ENCODE data around the gene PRSS27. TPM values are rescaled to one million over a fixed set of nuclear protein-coding genes. Genes with fewer than 3 reads are reported as not detected.
"Not testable (repeated sequence)": the region's sequence is repeated elsewhere in the genome, so short reads cannot be mapped to it uniquely, and the experiment has no call there.

The PRSS27 gene
- total and polyA plus RNA-seq, 2 donors (not counting 3 experiments of a cell fraction or from before 2014, with no cell fraction given), result 0.33 to 0.53 TPM

- BruUV-seq (replicated peaks); H3K9me1 ChIP-seq (replicated peaks; ENCODE audit: control insufficient read depth, extremely low read depth, insufficient read depth, low read length); FAIRE-seq; H3K27me3 ChIP-seq (ENCODE audit: control insufficient read depth in 2 of 2, insufficient read depth in 2 of 2, low read length in 2 of 2); H2AFZ ChIP-seq (ENCODE audit: low read depth, low read length); DNase-seq (ENCODE audit: low read depth, low spot score); H3K27ac ChIP-seq (ENCODE audit: insufficient read depth, low read depth, low read length); intact Hi-C loops (cut with micrococcal nuclease); H3K9ac ChIP-seq (replicated peaks; ENCODE audit: extremely low read depth, insufficient read depth, low read length); CTCF ChIA-PET; dilution Hi-C loops (cut with MboI; ENCODE audit: extremely low pct_ligation_motif_present, low sequenced_read_pairs); H3K4me3 ChIP-seq (replicated peaks in 1 of 3; ENCODE audit: insufficient read depth in 1 of 3, low read depth in 1 of 3, low read length in 3 of 3); H3K36me3 ChIP-seq (ENCODE audit: control insufficient read depth in 2 of 2, extremely low read depth in 1 of 2, insufficient read depth in 2 of 2, low read length in 2 of 2); H3K4me1 ChIP-seq (ENCODE audit: control insufficient read depth, extremely low read depth, insufficient read depth, low read length); POLR2A ChIA-PET; H3K4me2 ChIP-seq (ENCODE audit: insufficient read depth, low read length); H3K79me2 ChIP-seq (ENCODE audit: control insufficient read depth, insufficient read depth, low read length); H3K9me3 ChIP-seq (replicated peaks; ENCODE audit: control insufficient read depth, insufficient read depth, low read length); H4K20me1 ChIP-seq (replicated peaks; ENCODE audit: control insufficient read depth, extremely low read depth, insufficient read depth, low read length): not testable (repeated sequence)
Measured at GRCh38 chr16:2666671-2667070, 53.4 kb downstream of the PRSS27 start.

DNA sequence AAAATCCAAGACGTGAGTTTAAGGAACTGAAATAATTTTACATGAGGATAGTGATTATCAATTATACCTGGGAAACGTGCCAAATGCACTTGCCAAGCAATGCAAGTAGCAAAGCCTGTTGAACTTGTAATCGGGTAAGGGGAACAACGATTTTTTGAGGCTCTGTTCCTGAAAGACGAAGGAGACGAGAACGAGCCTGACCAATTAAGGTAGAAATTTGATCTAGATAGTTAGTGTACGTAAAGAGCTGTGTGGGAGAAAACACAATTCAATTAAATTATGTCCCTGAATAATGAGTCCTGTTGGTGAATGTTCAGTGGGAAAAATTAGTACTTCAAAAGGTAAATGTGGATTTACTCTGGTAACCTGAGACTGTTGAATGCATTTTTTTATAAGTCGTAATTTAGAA lies 55.4 kb downstream of the PRSS27 start:
- Histone ChIP-seq H3K4me1 (ENCODE audit: control insufficient read depth, extremely low read depth, insufficient read depth, low read length) (no peaks in the 10 kb centered on the region), H3K4me2 (ENCODE audit: insufficient read depth, low read length) (no peak overlapping the region), H3K9me1 (replicated peaks; ENCODE audit: control insufficient read depth, extremely low read depth, insufficient read depth, low read length) (no peaks in the 10 kb centered on the region), H3K9me3 (replicated peaks; ENCODE audit: control insufficient read depth, insufficient read depth, low read length) (no peaks in the 10 kb centered on the region), H4K20me1 (replicated peaks; ENCODE audit: control insufficient read depth, extremely low read depth, insufficient read depth, low read length) (no peaks in the 10 kb centered on the region), H3K36me3 (ENCODE audit: control insufficient read depth in 2 of 2, extremely low read depth in 1 of 2, insufficient read depth in 2 of 2, low read length in 2 of 2) (no peaks in the 10 kb centered on the region), H3K4me3 (replicated peaks in 1 of 3; ENCODE audit: insufficient read depth in 1 of 3, low read depth in 1 of 3, low read length in 3 of 3) (no peak overlapping the region), H3K79me2 (ENCODE audit: control insufficient read depth, insufficient read depth, low read length) (no peaks in the 10 kb centered on the region), H3K9ac (replicated peaks; ENCODE audit: extremely low read depth, insufficient read depth, low read length) (no peak overlapping the region), H3K27me3 (ENCODE audit: control insufficient read depth in 2 of 2, insufficient read depth in 2 of 2, low read length in 2 of 2) (no peaks in the 10 kb centered on the region), H2AFZ (ENCODE audit: low read depth, low read length) (no peak overlapping the region), H3K27ac (ENCODE audit: insufficient read depth, low read depth, low read length) (no peak overlapping the region)
- ChIA-PET POLR2A (no interaction called here), CTCF (no interaction called here)
- no peak for DNase-seq (ENCODE audit: low read depth, low spot score)
- TF ChIP-seq MYC (IDR thresholded peaks at IDR 0.05; ENCODE audit: low read depth, low read length) (no peak), JUN (IDR thresholded peaks at IDR 0.05; ENCODE audit: borderline replicate concordance, insufficient read depth, insufficient read length, low read depth) (no peak), FOS (IDR thresholded peaks at IDR 0.05; ENCODE audit: borderline replicate concordance, insufficient read depth, low read length) (no peak), GATA2 (IDR thresholded peaks at IDR 0.05; ENCODE audit: insufficient read depth, insufficient read length, low read depth, low read length) (no peak), EZH2 (IDR thresholded peaks at IDR 0.05; ENCODE audit: borderline replicate concordance, low read depth, low read length, severe bottlenecking) (no peak), POLR2A (IDR thresholded peaks at IDR 0.05; ENCODE audit: low read depth, low read length) (no peak), POLR2AphosphoS5 (IDR thresholded peaks at IDR 0.05; ENCODE audit: insufficient read depth, low read depth, low read length) (no peak)
- TF ChIP-seq, protein P1, sequence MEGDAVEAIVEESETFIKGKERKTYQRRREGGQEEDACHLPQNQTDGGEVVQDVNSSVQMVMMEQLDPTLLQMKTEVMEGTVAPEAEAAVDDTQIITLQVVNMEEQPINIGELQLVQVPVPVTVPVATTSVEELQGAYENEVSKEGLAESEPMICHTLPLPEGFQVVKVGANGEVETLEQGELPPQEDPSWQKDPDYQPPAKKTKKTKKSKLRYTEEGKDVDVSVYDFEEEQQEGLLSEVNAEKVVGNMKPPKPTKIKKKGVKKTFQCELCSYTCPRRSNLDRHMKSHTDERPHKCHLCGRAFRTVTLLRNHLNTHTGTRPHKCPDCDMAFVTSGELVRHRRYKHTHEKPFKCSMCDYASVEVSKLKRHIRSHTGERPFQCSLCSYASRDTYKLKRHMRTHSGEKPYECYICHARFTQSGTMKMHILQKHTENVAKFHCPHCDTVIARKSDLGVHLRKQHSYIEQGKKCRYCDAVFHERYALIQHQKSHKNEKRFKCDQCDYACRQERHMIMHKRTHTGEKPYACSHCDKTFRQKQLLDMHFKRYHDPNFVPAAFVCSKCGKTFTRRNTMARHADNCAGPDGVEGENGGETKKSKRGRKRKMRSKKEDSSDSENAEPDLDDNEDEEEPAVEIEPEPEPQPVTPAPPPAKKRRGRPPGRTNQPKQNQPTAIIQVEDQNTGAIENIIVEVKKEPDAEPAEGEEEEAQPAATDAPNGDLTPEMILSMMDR (IDR thresholded peaks at IDR 0.05; ENCODE audit: extremely low read depth in 1 of 2, insufficient read depth in 1 of 2, low read depth in 1 of 2, low read length in 2 of 2), result no peak
- TF ChIP-seq, protein P2, sequence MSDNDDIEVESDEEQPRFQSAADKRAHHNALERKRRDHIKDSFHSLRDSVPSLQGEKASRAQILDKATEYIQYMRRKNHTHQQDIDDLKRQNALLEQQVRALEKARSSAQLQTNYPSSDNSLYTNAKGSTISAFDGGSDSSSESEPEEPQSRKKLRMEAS (IDR thresholded peaks at IDR 0.05; ENCODE audit: insufficient read depth, insufficient read length), result no peak
- BruUV-seq (replicated peaks), result no TSS peak
- dilution Hi-C loops (cut with MboI; ENCODE audit: extremely low pct_ligation_motif_present, low sequenced_read_pairs), result no loop called here
- intact Hi-C loops (cut with micrococcal nuclease), result no loop called here
- FAIRE-seq, result no peak

All from endothelial cell of umbilical vein (primary cell).